Embryonic facial prominence (tissue), 1 donor: ENCODE measurements around the gene SLC34A3.

Experiments
- DNase-seq: peaks from one replicate; pipeline ENCODE4 v3.0.0-alpha.2; 2016; ENCODE audit errors: extremely low spot score

Gene SLC34A3

DNA sequence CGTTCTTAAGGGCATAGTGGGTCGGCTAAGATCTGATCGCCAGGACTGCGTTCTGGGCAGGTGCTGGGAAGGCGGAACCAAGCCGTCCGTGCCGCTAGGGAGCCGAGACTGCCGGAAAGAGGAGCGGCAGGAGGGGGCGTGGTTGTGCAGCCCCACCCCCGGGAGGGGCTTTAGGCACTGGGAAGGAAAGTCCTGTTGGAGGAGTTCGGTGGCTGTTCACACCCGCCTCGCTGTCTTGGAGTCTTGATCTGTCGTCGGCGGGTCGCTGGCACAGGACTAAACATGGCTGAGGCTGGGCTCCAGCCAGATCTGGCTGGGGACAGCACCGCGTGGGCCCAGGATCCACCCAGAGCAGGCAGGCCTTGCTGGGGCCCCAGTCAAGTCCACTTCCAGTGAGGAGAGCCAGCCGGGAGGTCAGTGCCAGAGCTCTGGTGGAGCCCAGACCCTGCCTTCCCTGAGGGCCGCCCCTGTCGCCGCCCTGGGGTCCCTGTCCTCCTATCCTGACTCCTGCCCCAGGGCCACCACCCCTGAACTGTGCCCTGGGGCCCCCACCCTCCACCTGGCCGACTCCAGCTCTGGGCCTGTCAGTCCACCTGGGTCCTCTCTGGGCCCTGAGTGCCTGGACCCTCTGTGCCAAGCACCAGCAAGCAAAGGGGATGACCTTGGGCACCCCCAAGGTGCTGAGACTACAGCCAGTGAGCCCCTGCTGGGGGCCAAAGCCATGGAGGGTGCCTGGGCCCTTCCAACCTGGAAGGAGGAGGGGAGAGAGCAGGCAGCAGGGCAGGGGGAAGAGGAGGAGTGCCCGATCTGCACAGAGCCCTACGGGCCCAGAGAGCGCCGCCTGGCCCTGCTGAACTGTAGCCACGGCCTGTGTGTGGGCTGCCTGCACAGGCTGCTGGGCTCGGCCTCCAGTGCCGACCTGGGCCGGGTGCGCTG is 13.2 kb upstream of the SLC34A3 start:
- DNase-seq = no peak

DNA sequence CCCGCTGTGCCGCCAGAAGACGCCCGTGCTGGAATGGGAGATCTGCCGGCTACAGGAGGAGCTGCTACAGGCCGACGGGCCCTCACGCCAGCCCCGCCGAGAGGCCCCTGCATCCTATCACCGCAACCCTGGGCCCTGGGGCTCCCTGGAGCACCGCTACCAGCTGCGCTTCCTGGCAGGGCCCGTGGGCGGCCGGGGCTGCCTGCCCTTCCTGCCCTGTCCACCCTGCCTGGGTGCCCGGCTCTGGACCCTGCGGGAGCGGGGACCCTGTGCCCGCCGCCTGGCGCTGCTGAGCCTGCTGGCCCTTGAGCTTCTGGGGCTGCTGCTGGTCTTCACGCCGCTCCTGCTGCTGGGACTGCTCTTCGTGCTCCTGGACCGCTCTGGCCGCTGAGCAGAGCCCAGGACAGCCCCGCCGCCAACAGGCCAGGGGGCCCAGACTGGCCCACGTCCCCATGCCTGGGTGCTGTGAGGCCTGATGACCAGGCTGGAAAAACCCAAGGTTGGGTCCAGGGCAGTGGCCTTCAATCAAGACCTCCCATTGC is 12.4 kb upstream of the SLC34A3 start:
- no peak for DNase-seq

DNA sequence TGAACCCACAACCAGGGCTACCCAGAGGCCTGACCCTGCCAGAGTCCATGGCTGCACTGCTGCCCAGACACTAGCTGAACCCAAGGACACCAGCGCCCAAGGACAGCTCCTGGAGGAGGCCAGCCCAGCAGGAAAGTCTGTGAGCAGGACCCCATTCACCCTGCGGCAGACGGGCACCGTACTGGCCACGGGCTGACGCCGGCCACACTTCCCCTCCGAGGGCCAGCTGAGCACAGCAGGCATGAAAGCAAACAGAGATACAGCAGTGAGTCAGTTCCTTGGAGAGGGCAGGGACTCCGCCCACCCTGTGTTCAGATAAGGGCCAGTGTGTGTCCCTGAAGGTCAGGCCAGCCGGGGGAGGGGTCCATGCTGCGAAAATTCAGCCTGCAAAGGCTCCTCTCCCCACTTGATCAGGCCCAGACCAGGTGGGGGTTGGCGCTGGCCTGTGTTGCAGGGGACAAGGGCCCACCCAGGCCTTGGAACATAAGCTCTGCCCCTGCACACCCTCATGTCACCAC is 11.9 kb upstream of the SLC34A3 start:
- DNase-seq = no peak

DNA sequence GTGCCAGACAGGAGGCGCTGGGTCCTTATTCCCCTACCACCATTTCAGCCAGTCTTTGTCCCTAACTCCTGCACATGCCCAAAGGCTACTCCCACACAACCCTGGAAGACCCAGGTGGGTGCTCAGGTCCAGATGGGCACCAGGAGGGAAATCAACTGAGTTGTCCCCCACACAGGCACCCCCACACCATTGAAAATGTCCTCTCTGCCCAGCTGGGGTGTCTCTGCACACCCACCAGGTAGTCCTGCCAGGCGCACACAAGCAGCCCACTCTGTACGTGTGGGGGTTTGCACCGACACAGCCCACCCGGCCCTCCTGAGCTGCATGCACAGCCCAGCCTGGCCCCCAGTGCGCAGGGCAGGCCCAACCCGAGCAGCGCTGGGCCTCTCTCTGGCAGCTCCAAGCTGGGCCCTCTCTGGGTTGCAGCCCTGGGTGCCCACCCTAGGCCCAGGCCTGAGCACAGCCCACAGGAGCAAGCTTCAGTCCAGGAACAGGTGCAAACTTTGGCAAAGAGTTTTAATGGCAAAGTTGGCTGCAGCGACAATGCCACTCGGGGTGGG is 10.9 kb upstream of the SLC34A3 start:
- DNase-seq = no peak

DNA sequence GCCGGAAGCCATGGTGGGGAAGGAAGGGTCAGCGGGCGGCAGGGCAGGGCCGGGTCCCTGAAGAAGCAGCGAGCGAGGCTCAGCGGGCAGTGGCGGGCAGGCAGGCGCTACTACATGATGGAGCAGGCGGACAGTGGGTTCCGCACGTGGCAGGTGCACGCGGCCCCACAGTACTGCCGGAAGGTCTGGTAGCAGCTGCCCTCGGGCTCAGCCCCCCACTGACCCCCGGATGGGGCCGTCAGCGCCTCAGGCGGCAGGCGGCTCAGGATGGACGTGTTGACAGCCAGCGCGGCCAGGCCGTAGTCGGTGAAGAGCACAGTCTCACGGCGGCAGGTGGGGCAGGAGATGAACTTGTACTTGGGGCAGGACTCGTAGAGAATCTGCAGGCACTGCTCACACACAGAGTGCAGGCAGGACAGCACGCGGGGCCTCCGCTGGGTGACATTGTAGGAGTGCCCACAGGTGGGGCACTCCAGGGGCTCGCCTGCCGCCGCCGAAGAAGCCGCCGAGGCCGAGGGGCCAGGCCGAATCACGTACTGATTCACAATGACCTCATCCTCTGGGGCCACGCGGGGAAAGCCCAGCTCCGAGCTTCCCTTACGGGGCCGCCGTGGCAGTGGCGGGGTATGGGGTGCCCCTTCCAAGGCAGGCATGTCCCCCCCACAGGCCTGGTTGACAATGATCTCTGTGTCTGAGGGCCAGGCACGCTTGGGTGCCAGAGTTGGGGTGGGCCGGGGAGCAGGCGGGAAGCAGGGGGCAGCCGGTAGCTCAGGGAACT is 10.2 kb upstream of the SLC34A3 start:
- no peak for DNase-seq

DNA sequence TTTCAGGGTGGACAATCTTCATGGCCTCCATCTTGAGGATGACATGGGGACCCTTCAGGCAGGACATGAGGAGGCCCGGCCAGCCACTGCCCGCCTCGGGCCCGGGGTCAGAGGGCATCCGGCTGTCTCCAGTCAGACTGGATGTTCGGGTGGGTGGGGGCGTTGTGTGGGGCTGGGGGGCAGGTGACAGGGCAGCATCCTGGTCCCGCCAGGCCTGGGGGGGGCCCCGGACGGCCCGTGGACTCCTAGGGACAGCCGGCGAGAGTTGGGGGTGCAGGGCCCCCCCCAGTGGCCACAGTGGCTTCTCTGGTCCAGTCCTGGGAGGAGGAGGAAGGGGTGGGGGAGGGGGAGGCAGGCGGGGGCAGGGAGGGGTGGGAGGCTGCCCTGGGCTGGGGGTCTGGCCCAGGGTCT is 9.6 kb upstream of the SLC34A3 start:
- DNase-seq = no peak

DNA sequence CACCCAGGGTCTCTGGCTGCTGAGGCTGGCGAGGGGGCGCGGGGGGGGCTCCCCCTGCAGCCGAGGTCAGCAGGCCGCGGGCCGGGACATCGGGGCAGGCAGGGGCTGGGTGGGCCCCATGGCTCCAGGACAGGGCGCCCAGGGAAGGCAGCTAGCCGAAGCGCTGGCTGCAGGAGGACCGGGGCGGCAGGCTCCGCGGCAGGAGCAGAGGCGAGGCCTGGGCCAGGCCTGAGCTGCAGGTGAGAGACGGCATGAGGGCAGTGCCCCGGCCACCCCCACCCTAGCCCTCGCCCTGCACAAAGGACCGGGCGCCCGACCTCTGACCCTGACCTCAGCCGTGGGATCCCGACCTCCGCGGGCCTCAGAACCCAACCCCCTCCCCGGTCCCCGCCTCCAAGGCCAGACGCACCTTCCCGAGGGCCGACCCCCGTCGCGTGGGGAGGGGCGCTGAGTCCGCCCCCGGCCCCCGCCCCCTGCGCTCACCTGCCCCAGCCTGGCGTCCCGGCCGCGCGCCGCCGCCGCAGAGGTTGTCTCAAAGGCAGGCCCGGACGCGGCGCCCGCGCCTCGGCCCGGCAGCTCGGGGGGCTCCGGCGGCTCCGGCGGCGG is 9.1 kb upstream of the SLC34A3 start:
- DNase-seq = no peak

DNA sequence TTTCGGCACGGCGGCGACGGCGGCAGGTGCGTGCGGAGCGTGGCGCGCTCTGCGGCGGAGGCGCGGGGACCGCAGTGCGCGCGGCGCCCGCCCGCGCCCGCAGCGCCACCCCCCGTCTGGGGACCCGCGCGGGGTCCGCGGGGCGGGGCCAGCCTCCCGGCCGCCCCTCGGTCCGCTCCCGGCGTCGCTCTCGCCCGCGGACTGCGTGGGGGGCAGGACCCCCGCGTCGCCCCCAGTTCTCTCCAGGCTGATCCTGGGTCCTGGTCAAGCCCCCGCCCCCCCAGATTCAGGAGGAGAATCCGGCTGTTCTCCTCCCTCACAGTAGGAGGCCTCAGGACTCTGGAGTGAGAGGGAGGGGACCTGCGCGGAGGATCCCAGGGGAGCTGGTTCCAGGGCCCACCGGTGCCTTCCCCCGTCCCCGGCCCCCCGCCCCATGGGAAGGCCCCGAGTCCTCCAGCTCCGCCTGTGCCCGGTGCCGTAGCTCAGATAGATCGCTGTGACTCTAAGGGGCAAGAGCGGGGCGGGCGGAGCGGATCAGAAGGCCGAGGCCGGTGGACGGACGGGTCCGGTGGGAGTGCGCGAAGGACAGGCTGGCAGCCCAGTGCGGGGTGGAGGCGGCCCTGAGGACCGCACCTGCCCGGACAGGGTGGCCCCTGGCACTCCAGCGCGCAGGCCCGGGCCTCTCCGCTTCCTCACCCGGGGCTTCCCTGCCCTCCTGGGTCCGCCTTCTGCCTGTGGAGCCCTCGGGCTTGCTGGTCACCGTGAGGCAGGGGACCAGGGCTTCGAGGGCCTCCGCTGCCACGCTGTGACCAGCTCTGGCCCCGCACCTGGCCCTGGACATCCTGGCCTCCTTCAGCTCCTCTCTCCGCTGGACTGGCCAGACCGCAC is 8.3 kb upstream of the SLC34A3 start, which contains the start of gene RNF208:
RNF208 (minus strand) TSS at position 51 of the 888 bp plus-strand sequence. CDS start 1,028 bp downstream, outside the sequence.
- DNase-seq = no peak

DNA sequence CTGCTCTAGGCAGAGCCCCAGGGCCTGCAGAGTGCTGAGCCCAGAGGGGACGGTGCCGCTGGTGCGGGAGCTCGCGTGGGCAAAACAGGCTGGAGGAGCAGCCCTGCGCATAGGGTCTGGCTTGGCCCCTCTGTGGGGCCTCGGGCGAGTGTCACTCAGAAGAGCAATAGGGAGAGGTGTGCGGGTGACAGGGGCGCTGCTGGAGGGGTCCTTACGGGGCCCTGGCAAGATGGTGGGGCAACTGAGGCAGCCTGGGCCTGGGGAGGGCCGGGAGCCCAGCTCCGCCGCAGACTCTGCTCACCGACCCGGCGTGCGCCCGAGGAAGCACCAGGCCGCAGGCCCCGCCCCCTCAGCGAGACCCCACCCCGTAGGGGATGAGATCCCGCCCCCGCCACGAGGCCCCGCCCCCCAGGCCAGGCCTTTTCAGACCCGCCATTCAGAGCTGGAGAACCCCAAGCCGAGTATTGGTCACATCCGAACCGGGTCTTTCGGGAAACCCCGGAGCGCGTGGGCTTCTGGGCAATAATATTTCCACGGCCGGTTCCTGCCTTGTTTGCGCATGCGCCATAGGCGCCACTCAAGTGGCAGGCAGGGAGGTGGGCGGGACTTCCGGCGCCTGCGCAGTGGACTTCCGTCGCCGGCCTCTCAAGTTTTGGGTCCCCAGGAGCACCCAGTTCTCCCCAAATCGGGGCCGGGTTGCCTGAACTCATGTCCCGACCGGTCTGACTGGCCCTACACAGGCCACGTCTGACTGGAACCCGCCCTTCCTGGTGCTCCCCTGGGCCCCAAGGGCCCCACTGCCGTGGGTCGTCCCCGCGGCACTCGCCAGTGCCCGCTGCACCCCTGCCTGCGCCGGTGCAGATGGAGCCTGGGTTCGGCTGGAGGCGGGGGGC is 7.4 kb upstream of the SLC34A3 start:
- DNase-seq = peak; percentile 91

DNA sequence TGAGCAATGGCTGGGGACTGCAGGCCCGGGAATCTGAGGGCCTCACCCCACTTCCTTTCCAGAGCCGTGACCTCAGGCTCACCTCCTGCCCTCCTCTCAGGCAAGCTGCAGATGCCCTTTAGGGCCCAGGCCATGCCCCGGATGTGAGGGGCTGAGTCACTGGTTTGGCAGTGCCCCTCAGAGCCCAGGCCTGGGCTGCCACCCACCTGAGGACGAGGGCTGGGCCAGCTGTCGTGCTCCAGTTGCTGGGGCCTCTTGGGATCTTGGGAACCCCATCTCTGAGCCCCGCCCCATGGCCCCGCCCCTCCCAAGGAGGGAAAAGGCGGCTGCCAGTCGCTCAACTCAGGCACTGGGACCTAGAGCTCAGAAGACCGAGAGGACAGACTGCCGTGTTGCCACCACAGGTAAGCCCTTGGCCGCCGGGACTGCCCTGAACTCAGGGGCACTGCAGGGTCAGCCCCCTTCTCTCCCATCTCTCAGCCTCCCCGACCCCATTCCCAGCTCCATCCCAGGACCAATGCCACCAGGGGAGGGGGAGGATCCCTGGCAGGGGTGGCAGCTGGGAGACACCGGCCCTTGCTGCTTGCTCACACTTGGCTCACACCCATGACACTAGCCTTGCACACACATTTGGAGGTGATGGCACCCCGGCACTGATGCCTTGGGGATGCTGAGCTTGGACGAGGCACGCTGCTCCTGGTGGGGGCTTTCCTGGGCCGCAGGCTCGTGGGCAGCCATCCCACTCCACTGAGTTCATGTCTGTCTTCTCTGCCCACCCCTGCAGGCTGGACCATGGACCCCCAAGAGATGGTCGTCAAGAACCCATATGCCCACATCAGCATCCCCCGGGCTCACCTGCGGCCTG is 5.6 kb upstream of the SLC34A3 start, which contains the start of gene CYSRT1:
CYSRT1 (plus strand) TSS at position 345 of the 865 bp plus-strand sequence; CDS start at position 793, 448 bp downstream.
- DNase-seq = no peak

DNA sequence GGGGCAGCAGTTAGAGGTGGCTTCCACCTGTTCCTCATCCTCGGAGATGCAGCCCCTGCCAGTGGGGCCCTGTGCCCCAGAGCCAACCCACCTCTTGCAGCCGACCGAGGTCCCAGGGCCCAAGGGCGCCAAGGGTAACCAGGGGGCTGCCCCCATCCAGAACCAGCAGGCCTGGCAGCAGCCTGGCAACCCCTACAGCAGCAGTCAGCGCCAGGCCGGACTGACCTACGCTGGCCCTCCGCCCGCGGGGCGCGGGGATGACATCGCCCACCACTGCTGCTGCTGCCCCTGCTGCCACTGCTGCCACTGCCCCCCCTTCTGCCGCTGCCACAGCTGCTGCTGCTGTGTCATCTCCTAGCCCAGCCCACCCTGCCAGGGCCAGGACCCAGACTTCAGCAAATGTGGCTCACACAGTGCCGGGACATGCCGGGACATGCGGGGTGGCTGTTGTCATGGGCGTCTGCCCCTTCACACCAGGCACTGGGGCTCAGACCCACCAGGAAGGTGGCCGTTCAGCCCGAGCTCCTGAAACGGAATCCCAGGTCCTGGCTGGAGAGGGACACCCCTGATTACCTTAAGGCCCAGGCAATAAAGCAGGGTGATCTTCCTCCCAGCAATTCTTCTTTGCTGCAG is 4.9 kb upstream of the SLC34A3 start:
- DNase-seq = no peak

DNA sequence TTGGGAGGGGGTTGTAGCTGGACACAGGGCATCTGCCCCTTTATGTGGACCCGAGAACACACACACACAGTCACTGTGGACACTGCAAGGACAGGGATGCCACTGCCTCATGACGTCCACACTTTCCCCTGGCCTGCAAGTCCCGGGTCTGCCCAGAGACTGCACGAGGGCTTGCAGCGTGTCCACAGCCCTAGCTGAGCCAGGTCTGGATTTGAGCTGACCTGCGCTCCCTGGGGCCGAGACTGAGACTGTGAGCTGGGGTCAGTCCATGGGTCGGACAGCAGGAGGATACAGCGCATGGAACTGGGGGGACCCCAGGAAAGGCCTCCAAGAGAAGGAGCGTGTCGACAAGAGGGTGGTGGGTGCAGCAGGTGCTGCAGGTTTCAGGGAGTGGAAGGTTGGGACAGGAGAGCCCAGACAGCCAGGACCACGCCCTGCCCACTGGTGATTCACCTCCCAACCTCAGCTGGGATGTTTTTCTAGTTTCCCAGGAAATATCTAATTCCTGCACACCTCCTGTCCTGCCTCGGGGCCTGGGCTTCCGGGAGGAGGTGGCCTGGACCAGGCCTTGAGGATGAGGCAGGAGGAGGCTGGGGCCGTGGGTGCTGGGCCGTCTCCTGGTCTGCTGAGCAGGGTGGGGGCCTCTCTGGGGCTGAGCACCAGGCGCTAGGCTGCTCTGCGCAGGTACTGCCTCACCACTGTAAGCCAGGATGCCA is 4.2 kb upstream of the SLC34A3 start:
- no peak for DNase-seq

DNA sequence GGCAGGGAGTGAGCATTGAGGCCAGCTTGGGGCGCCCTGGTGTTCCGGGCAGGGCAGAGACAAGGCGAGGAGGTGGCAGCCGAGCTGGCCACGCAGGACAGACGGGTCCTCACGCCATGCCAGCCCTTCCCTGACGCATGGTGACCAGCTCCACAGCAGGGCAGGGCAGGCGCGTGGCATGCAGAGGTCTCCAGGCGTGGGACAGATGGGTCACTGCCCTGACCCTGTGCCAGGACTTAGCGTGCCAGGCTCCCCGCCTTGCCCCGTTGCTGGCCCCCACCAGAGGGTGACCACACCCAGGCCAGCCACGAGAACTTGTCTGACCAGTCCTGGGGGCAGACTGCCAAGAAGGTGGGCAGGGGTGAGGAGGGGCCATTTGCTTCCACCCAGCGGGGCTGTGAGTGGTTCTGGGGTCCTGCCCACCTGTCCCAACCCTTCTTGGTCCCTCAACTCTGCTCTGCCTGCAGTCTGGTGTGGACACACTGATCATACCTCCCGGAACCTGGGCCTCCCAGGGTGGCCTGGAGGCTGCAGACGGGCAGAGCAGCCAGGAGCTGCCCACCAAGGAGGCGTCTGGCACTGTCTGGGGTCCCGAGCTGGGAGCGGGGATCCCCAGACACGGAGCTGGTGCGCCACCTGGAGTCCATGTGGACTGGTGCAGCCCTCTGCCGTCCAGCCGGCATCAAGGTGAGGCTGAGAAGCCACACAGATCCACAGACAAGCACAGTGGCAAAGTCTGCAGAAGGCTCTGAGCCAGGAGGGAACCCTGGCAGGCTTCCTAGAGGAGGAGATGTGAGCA is 3.4 kb upstream of the SLC34A3 start, which contains the start of gene RNF224:
RNF224 (plus strand) TSS at position 449 of the 799 bp plus-strand sequence. CDS start 834 bp downstream, outside the sequence.
- no peak for DNase-seq

DNA sequence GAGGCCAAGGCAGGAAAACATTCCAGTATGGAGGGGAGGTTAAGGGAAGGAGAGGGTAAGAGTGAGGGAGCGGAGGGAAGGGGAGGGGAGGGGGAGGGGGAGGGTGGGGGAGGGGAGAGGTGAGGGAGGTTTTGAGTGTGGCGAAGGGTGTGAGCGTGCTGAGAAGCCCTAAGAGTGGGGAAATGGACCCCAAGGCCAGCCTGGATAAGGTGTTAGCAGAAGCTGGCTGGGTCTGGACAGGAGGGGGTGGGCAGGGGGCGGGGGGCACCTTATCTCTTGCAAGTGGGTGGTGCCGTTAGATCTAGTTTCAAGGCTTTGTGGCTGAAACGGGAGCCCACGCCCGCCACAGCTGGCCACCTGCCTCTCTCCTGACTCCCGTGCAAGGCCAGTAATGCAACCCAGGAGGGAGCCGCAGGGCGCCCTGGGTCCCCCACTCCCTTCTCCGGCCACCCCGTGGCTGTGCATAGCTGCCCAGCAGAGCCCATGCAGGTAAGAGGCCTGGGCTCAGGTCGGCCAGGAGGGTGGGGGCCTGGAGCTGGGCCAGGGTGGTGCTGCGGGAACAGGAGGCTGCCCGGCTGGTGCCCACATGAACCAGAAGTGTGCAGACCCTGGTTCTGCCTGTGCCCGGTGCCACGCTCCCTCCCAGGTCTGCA is 2.7 kb upstream of the SLC34A3 start:
- DNase-seq = no peak

DNA sequence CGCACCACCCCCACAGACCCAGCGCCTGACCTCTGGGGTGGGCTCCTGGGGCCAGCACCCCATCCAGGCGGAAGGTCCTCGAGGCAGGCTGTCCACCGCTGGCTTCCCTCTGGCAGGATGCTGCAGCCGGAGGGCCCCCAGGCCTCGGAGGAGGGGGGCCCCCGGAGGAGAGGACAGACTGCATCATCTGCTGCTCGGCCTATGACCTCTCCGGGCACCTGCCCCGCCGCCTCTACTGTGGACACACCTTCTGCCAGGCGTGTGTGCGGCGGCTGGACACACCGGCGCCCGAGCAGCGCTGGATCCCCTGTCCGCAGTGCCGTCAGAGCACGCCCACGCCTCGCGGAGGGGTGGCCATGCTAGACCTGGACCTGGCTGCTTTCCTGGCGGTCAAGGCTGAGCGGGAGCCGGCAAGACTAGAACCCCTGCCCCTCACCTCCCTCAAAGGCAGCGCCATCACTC is 2.2 kb upstream of the SLC34A3 start:
- DNase-seq = no peak
